Neural cell (in vitro differentiated cells): Measurements from ENCODE around the gene MIB1. TPM values are rescaled to one million over a fixed set of nuclear protein-coding genes. Genes with fewer than 3 reads are reported as not detected.

Experiments used
- H2AFZ ChIP-seq: fragments of 200-600, 300-800 bp; sonication (generic), shearing (Covaris generic); 2 replicates; pipeline ENCODE4 v1.6.0; 2014; ENCODE audit warnings: low read depth, mild to moderate bottlenecking, antibody characterized with exemption, low read length, moderate library complexity
- H3F3A ChIP-seq: fragments of 200-600 bp; shearing (Covaris generic); 2 replicates; pipeline ENCODE4 v1.6.1; 2016; ENCODE audit warnings: mild to moderate bottlenecking, moderate library complexity, mixed read lengths, antibody characterized with exemption, low read length; ENCODE audit not compliant: insufficient read depth, poor library complexity, severe bottlenecking
- H3K27ac ChIP-seq: fragments of 200-600, 300-800 bp; sonication (generic), shearing (Covaris generic); 2 replicates; pipeline ENCODE4 v1.5.1; 2014; ENCODE audit warnings: mild to moderate bottlenecking, low read length, moderate library complexity
- H3K27me3 ChIP-seq: fragments of 300-800, 200-600 bp; sonication (generic), shearing (Covaris generic); 2 replicates; pipeline ENCODE4 v1.6.0; 2014; ENCODE audit warnings: mild to moderate bottlenecking, low read depth, low read length, moderate library complexity; ENCODE audit not compliant: insufficient read depth
- H3K36me3 ChIP-seq: fragments of 300-800, 200-600 bp; sonication (generic), shearing (Covaris generic); 2 replicates; pipeline ENCODE4 v1.5.1; 2014; ENCODE audit warnings: mild to moderate bottlenecking, antibody characterized with exemption, low read length, moderate library complexity; ENCODE audit not compliant: insufficient read depth
- H3K4me2 ChIP-seq: fragments of 300-800, 200-600 bp; sonication (generic), shearing (Covaris generic); 2 replicates; pipeline ENCODE4 v1.6.0; 2014; ENCODE audit warnings: mild to moderate bottlenecking, low read length
- H3K4me3 ChIP-seq: fragments of 300-800, 200-600 bp; sonication (generic), shearing (Covaris generic); 2 replicates; pipeline ENCODE4 v1.5.1; 2014; ENCODE audit warnings: mild to moderate bottlenecking, low read length, moderate library complexity
- H3K79me2 ChIP-seq: fragments of 200-600 bp; shearing (Covaris generic); replicated peaks from 2 replicates; pipeline ENCODE4 v1.6.0; 2014; ENCODE audit warnings: mild to moderate bottlenecking, low read length, moderate library complexity; ENCODE audit not compliant: insufficient read depth
- H3K9ac ChIP-seq: fragments of 300-800, 200-600 bp; sonication (generic), shearing (Covaris generic); 2 replicates; pipeline ENCODE4 v1.6.1; 2016; ENCODE audit warnings: mild to moderate bottlenecking, low read length, mixed read lengths
- H3K9me2 ChIP-seq: fragments of 200-600 bp; shearing (Covaris generic); 2 replicates; pipeline ENCODE4 v1.6.1; 2016; ENCODE audit warnings: mild to moderate bottlenecking, low read length, mixed read lengths; ENCODE audit not compliant: insufficient read depth
- H3K9me3 ChIP-seq: fragments of 200-600, 300-800 bp; sonication (generic), shearing (Covaris generic); 2 replicates; pipeline ENCODE4 v1.6.1; 2016; ENCODE audit warnings: mild to moderate bottlenecking, mixed run types, low read length, moderate library complexity, mixed read lengths
- H4K20me1 ChIP-seq: fragments of 200-600 bp; shearing (Covaris generic); 2 replicates; pipeline ENCODE4 v1.6.1; 2016; ENCODE audit warnings: mild to moderate bottlenecking, mixed run types; ENCODE audit not compliant: insufficient read depth
- CTCF ChIP-seq: fragments of 450-650 bp; IDR thresholded peaks from 2 replicates; pipeline ENCODE4 v1.5.1; 2014; ENCODE audit warnings: antibody characterized with exemption, mild to moderate bottlenecking, moderate library complexity; ENCODE audit not compliant: poor library complexity, severe bottlenecking
- EP300 ChIP-seq: fragments of 450-650 bp; conservative IDR thresholded peaks from 2 replicates; pipeline ENCODE4 v1.6.1; 2014; ENCODE audit warnings: antibody characterized with exemption, mild to moderate bottlenecking, moderate library complexity; ENCODE audit not compliant: poor library complexity, severe bottlenecking
- EZH2 ChIP-seq: fragments of 200-600, 300-800 bp; shearing (Covaris generic), sonication (generic); IDR thresholded peaks from 2 replicates; pipeline ENCODE4 v1.6.1; 2014; ENCODE audit warnings: antibody characterized with exemption, low read length, borderline replicate concordance, mild to moderate bottlenecking; ENCODE audit not compliant: insufficient read depth, poor library complexity, severe bottlenecking
- MXI1 ChIP-seq: fragments of 450-650 bp; conservative IDR thresholded peaks from 2 replicates; pipeline ENCODE4 v1.6.1; 2014; ENCODE audit warnings: antibody characterized with exemption, mild to moderate bottlenecking; ENCODE audit not compliant: poor library complexity, severe bottlenecking
- POLR2AphosphoS5 ChIP-seq: IDR thresholded peaks from 2 replicates; pipeline ENCODE4 v1.6.1; 2012
- RAD21 ChIP-seq: fragments of 450-650 bp; conservative IDR thresholded peaks from 2 replicates; pipeline ENCODE4 v1.6.1; 2014; ENCODE audit warnings: antibody characterized with exemption, mild to moderate bottlenecking, moderate library complexity
- REST ChIP-seq: IDR thresholded peaks from 2 replicates; pipeline ENCODE4 v1.6.1; 2012; ENCODE audit warnings: borderline replicate concordance
- SMC3 ChIP-seq: fragments of 450-650 bp; conservative IDR thresholded peaks from 2 replicates; pipeline ENCODE4 v1.6.1; 2014; ENCODE audit warnings: antibody characterized with exemption, mild to moderate bottlenecking, moderate library complexity; ENCODE audit not compliant: poor library complexity
- TAF1 ChIP-seq: IDR thresholded peaks from 2 replicates; pipeline ENCODE4 v1.6.1; 2012; ENCODE audit warnings: low read depth
- polyA plus RNA-seq: library from polyadenylated mRNA; depleted of rRNA; stranded (reverse); fragments of >200 nt; gene quantifications from 2 replicates; pipeline ENCODE4 v1.2.3, GENCODE V29; 2014

MIB1 gene
- polyA plus RNA-seq, 1 donor from 2014 or later, result 68.3 TPM

GRCh38 chr18:21762181-21762772 is 21.7 kb downstream of the MIB1 start:
- Histone ChIP-seq H3K4me2 (no peak overlapping the region), H3K9ac (no peak overlapping the region), H3K79me2 (peaks cover 75% of the 10 kb centered on the region), H2AFZ (no peak overlapping the region), H4K20me1 (no peaks in the 10 kb centered on the region), H3F3A (no peaks in the 10 kb centered on the region), H3K36me3 (peaks cover 8% of the 10 kb centered on the region), H3K9me2 (no peaks in the 10 kb centered on the region), H3K27ac (no peak overlapping the region), H3K4me3 (no peak overlapping the region), H3K9me3 (no peaks in the 10 kb centered on the region), H3K27me3 (no peaks in the 10 kb centered on the region)
- TF ChIP-seq SMC3 (no peak), RAD21 (no peak), EZH2 (no peak), EP300 (no peak), POLR2AphosphoS5 (no peak)

DNA sequence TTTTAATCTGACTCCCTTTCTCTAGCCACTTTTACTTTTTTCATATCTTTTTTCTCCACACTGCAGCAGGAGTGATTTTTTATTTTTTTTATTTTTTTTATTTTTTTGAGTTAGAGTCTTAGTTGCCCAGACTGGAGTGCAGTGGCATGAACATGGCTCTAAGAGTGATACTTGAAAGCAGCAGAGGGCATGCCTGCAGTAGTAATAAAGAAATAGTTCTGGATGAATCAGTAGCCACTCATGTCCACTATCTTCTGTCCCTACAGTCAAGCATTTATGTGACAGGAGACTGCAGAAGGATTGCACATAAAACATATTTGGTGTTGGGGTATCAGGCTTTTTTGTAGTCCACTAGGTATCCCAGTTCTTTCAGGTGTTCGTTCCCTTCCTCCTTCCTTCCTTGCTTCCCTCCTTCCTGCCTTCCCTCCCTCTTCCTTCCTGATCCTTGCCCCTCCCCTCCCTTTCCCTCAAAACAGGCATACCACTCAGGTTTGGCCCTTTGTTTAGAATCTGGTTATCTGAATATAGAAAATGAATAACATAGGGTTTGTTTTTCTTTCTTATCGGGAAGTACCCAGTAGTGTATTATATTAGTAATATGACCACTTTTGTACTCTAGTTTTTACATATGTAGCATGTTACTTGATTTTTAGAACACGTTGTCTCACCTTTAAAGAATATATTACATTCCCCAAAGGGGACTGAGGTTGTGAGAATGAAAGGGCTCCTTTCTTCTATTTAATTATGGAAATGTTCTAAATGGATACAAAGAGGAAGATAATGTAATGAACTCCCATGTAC is 23.5 kb downstream of the MIB1 start:
- Histone ChIP-seq H3K4me2 (no peak overlapping the region), H3K4me3 (no peak overlapping the region), H3K9me2 (no peaks in the 10 kb centered on the region), H3K79me2 (peaks cover 63% of the 10 kb centered on the region), H2AFZ (no peak overlapping the region), H3K9ac (no peak overlapping the region), H3K27me3 (no peaks in the 10 kb centered on the region), H3F3A (no peaks in the 10 kb centered on the region), H3K36me3 (peaks cover 16% of the 10 kb centered on the region), H4K20me1 (no peaks in the 10 kb centered on the region), H3K9me3 (no peaks in the 10 kb centered on the region), H3K27ac (no peak overlapping the region)
- TF ChIP-seq CTCF (no peak), TAF1 (no peak), SMC3 (no peak), EZH2 (no peak), POLR2AphosphoS5 (no peak), MXI1 (no peak), RAD21 (no peak)

DNA sequence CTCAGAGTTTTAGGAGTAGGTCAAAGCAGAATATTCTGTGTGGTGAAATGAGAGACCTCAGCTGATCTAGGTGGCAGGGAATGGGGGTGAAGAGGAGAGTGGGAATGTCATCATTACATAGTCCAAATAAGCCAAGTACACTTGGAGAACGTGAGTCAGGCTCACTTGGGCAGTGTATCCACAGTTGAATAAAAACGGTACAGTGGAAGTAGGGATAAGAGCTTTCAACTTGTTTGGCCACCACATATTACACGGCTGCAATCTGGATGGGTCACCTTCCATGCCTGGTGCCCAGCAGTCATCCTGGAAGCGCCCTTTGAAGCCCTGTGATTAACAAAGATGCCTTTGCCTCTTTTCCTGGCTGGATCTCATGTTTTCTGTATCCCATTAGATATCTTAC is 28.6 kb downstream of the MIB1 start:
- no peaks in the 10 kb centered on the region for H3F3A ChIP-seq
- H3K9me2 ChIP-seq, result no peaks in the 10 kb centered on the region
- H2AFZ ChIP-seq, result no peak overlapping the region
- H4K20me1 ChIP-seq, result no peaks in the 10 kb centered on the region
- no peak overlapping the region for H3K9ac ChIP-seq
- no peak overlapping the region for H3K4me3 ChIP-seq
- H3K4me2 ChIP-seq, result no peak overlapping the region
- no peaks in the 10 kb centered on the region for H3K27me3 ChIP-seq
- no peaks in the 10 kb centered on the region for H3K9me3 ChIP-seq
- peaks cover 20% of the 10 kb centered on the region for H3K79me2 ChIP-seq
- no peak for TF ChIP-seq RAD21
- TF ChIP-seq REST, result no peak
- TF ChIP-seq MXI1, result no peak
- peaks cover 21% of the 10 kb centered on the region for H3K36me3 ChIP-seq
- no peak overlapping the region for H3K27ac ChIP-seq
